ENCODE results near the gene CHCHD6. TPM values are rescaled to one million over a fixed set of nuclear protein-coding genes. Genes with fewer than 3 reads are reported as not detected.

CHCHD6 gene
- total RNA-seq, 1 experiment from 2014 or later: 40.9 TPM

DNA sequence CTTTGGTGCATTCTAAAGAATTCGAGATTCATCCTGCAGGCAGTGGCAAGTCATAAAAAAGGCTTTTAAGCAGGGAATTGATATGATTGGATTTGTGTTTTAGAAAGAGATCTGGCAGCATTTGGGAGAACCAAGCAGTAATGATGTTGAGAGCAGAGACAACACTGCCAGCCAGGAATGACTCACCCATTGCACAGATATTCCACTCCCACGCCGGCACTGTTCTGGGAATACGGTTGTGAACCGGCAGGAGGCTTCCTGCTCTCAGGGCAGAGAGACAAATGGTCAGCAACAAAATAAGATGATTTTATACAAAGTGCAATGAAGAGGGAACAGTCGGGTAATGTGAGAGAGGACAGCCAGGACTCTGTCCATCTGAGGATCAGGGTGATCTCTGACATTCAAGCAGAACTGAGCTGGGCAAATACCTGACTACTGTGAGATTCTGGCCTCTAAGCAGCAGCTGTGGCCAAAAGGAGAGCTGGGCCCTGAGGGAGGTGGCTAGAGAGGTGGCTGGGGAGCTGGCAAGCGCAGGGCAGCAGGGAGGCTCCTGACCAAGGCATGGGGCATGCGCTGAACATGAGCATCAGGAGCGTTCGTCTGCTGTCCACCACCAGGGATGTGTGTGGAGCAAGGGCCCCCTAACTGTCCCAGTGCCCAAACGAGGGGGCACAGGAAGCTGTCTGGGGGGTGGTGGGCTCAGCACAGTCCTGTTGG, 222.8 kb downstream of the CHCHD6 start (continued):
- TF ChIP-seq, protein P1, sequence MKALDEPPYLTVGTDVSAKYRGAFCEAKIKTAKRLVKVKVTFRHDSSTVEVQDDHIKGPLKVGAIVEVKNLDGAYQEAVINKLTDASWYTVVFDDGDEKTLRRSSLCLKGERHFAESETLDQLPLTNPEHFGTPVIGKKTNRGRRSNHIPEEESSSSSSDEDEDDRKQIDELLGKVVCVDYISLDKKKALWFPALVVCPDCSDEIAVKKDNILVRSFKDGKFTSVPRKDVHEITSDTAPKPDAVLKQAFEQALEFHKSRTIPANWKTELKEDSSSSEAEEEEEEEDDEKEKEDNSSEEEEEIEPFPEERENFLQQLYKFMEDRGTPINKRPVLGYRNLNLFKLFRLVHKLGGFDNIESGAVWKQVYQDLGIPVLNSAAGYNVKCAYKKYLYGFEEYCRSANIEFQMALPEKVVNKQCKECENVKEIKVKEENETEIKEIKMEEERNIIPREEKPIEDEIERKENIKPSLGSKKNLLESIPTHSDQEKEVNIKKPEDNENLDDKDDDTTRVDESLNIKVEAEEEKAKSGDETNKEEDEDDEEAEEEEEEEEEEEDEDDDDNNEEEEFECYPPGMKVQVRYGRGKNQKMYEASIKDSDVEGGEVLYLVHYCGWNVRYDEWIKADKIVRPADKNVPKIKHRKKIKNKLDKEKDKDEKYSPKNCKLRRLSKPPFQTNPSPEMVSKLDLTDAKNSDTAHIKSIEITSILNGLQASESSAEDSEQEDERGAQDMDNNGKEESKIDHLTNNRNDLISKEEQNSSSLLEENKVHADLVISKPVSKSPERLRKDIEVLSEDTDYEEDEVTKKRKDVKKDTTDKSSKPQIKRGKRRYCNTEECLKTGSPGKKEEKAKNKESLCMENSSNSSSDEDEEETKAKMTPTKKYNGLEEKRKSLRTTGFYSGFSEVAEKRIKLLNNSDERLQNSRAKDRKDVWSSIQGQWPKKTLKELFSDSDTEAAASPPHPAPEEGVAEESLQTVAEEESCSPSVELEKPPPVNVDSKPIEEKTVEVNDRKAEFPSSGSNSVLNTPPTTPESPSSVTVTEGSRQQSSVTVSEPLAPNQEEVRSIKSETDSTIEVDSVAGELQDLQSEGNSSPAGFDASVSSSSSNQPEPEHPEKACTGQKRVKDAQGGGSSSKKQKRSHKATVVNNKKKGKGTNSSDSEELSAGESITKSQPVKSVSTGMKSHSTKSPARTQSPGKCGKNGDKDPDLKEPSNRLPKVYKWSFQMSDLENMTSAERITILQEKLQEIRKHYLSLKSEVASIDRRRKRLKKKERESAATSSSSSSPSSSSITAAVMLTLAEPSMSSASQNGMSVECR (CRISPR knock-in tag; IDR thresholded peaks at IDR 0.05; ENCODE audit: borderline replicate concordance): no peak
- TF ChIP-seq SP1 (CRISPR knock-in tag; conservative IDR thresholded peaks at IDR 0.05) (no peak), NR1H2 (CRISPR knock-in tag; IDR thresholded peaks at IDR 0.05) (no peak), CREM (CRISPR knock-in tag; IDR thresholded peaks at IDR 0.05) (no peak), IRF2 (CRISPR knock-in tag; IDR thresholded peaks at IDR 0.05; ENCODE audit: borderline replicate concordance, low read depth) (no peak), NR3C1 (CRISPR knock-in tag; conservative IDR thresholded peaks at IDR 0.05; ENCODE audit: low read depth) (no peak), TEAD1 (CRISPR knock-in tag; IDR thresholded peaks at IDR 0.05) (no peak), PRRX2 (CRISPR knock-in tag; IDR thresholded peaks at IDR 0.05) (no peak), SMAD4 (CRISPR knock-in tag; IDR thresholded peaks at IDR 0.05) (no peak), NFYB (CRISPR knock-in tag; conservative IDR thresholded peaks at IDR 0.05; ENCODE audit: low read depth) (no peak)
- TF ChIP-seq, protein P2, sequence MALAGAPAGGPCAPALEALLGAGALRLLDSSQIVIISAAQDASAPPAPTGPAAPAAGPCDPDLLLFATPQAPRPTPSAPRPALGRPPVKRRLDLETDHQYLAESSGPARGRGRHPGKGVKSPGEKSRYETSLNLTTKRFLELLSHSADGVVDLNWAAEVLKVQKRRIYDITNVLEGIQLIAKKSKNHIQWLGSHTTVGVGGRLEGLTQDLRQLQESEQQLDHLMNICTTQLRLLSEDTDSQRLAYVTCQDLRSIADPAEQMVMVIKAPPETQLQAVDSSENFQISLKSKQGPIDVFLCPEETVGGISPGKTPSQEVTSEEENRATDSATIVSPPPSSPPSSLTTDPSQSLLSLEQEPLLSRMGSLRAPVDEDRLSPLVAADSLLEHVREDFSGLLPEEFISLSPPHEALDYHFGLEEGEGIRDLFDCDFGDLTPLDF (CRISPR knock-in tag; IDR thresholded peaks at IDR 0.05): no peak
- TF ChIP-seq, protein P3, sequence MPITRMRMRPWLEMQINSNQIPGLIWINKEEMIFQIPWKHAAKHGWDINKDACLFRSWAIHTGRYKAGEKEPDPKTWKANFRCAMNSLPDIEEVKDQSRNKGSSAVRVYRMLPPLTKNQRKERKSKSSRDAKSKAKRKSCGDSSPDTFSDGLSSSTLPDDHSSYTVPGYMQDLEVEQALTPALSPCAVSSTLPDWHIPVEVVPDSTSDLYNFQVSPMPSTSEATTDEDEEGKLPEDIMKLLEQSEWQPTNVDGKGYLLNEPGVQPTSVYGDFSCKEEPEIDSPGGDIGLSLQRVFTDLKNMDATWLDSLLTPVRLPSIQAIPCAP (CRISPR knock-in tag; IDR thresholded peaks at IDR 0.05): no peak
- TF ChIP-seq, protein P4, sequence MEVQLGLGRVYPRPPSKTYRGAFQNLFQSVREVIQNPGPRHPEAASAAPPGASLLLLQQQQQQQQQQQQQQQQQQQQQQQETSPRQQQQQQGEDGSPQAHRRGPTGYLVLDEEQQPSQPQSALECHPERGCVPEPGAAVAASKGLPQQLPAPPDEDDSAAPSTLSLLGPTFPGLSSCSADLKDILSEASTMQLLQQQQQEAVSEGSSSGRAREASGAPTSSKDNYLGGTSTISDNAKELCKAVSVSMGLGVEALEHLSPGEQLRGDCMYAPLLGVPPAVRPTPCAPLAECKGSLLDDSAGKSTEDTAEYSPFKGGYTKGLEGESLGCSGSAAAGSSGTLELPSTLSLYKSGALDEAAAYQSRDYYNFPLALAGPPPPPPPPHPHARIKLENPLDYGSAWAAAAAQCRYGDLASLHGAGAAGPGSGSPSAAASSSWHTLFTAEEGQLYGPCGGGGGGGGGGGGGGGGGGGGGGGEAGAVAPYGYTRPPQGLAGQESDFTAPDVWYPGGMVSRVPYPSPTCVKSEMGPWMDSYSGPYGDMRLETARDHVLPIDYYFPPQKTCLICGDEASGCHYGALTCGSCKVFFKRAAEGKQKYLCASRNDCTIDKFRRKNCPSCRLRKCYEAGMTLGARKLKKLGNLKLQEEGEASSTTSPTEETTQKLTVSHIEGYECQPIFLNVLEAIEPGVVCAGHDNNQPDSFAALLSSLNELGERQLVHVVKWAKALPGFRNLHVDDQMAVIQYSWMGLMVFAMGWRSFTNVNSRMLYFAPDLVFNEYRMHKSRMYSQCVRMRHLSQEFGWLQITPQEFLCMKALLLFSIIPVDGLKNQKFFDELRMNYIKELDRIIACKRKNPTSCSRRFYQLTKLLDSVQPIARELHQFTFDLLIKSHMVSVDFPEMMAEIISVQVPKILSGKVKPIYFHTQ (CRISPR knock-in tag; IDR thresholded peaks at IDR 0.05): no peak
- TF ChIP-seq, protein P5, sequence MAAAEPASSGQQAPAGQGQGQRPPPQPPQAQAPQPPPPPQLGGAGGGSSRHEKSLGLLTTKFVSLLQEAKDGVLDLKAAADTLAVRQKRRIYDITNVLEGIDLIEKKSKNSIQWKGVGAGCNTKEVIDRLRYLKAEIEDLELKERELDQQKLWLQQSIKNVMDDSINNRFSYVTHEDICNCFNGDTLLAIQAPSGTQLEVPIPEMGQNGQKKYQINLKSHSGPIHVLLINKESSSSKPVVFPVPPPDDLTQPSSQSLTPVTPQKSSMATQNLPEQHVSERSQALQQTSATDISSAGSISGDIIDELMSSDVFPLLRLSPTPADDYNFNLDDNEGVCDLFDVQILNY (CRISPR knock-in tag; IDR thresholded peaks at IDR 0.05): no peak

DNA sequence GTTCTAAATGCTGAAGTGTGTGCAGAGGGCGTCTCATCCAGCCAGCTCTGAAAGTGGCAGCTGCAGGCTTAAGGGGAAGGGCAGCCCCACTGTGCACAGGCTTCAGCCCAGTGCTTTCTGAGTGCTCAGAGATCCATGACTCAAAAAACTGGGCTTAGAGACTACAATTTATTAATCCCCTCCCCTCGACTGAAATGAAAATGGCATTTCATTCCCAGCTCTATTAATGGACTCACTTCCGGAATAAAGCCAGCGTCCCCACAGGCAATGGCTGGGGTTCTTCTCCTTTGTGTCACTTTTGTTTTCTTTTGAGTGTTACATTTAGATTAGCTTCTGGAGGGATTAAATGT, 223.3 kb downstream of the CHCHD6 start:
- no peaks in the 10 kb centered on the region for H3K9me3 Mint-ChIP-seq
- H3K36me3 Mint-ChIP-seq: no peaks in the 10 kb centered on the region
- ChIA-PET CTCF (interaction anchor here (0.6 to 2.2 kb wide), 5 partner anchors 11 to 175 kb away, joined by 3 to 9 read pairs (median 3); partner anchors contain the start of gene PLXNA1), POLR2A (no interaction called here)
- no peak overlapping the region for H3K4me3 Mint-ChIP-seq
- H3K27me3 Mint-ChIP-seq (ENCODE audit: low read depth): no peaks in the 10 kb centered on the region
- no peak overlapping the region for H3K27ac Mint-ChIP-seq
- H3K4me1 Mint-ChIP-seq: peaks cover 6% of the 10 kb centered on the region; the same call in 1 of the 2 replicates
- no peak for DNase-seq (ENCODE audit: low spot score)
- ATAC-seq: no peak
- TF ChIP-seq, protein P6, sequence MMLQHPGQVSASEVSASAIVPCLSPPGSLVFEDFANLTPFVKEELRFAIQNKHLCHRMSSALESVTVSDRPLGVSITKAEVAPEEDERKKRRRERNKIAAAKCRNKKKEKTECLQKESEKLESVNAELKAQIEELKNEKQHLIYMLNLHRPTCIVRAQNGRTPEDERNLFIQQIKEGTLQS (CRISPR knock-in tag; conservative IDR thresholded peaks at IDR 0.05): no peak
- no peak for TF ChIP-seq NFYB (CRISPR knock-in tag; conservative IDR thresholded peaks at IDR 0.05; ENCODE audit: low read depth)
- no peak for TF ChIP-seq ATF1 (CRISPR knock-in tag; IDR thresholded peaks at IDR 0.05)
- TF ChIP-seq NFATC4 (CRISPR knock-in tag; IDR thresholded peaks at IDR 0.05): no peak
- no peak for TF ChIP-seq TCF7 (CRISPR knock-in tag; IDR thresholded peaks at IDR 0.05; ENCODE audit: low read depth)
- TF ChIP-seq, protein P7, sequence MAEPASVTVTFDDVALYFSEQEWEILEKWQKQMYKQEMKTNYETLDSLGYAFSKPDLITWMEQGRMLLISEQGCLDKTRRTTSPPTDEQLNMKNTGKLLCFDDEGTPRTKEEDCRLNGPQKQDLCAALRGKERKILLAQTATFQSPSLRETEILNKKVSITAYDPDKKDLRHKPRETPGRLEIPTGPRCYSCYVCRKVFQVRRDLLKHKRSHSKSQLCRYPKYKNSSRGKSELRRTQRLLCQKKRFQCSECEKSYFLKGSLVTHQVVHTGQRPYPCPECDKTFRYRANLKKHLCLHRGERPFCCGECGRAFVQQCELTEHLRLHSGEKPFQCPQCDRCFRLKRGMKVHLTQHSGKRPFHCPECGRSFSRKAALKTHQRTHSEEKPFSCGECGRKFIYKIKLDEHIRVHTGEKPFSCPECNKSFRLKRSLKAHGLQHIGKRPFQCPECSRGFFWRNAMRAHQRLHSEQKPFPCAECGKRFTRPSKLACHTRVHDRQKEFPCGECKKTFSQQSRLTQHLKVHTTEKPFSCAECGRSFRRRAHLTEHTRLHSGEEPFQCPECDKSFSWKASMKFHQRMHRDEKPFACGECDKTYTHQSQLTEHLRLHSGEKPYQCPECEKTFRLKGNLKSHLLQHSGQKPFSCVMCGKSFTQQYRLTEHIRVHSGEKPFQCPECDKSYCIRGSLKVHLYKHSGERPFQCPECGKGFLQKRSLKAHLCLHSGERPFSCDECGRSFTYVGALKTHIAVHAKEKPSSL (CRISPR knock-in tag; conservative IDR thresholded peaks at IDR 0.05): no peak
- TF ChIP-seq NR2C2 (CRISPR knock-in tag; IDR thresholded peaks at IDR 0.05): no peak
- no peak for TF ChIP-seq PRRX2 (CRISPR knock-in tag; IDR thresholded peaks at IDR 0.05)
- TF ChIP-seq ZNF121 (CRISPR knock-in tag; IDR thresholded peaks at IDR 0.05): no peak
- TF ChIP-seq, protein P8, sequence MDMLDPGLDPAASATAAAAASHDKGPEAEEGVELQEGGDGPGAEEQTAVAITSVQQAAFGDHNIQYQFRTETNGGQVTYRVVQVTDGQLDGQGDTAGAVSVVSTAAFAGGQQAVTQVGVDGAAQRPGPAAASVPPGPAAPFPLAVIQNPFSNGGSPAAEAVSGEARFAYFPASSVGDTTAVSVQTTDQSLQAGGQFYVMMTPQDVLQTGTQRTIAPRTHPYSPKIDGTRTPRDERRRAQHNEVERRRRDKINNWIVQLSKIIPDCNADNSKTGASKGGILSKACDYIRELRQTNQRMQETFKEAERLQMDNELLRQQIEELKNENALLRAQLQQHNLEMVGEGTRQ (CRISPR knock-in tag; IDR thresholded peaks at IDR 0.05): no peak
- TF ChIP-seq FOXP1 (CRISPR knock-in tag; IDR thresholded peaks at IDR 0.05; ENCODE audit: borderline replicate concordance): no peak

Measured in WTC11 (cell line).